Gastrocnemius medialis (tissue), 4 donors: ENCODE results near the gene SOCS2. TPM values are rescaled to one million over a fixed set of nuclear protein-coding genes. Genes with fewer than 3 reads are reported as not detected.

Source experiments
- ATAC-seq, 2 donors: fragments of 150-250 bp; one replicate each; pipeline ENCODE4 v1.9.1; 2016
- DNase-seq, 2 donors: peaks; one replicate each; pipeline ENCODE4 v3.0.0-alpha.2; 2019
- H3K27ac ChIP-seq, 4 donors: fragments of 200-600 bp; sonication (generic); 1 replicate in 1 of 4; 2 replicates in 3 of 4; pipeline ENCODE4 v1.5.1; 2016 to 2018; ENCODE audit warnings: mild to moderate bottlenecking in 2 of 4, moderate library complexity in 1 of 4
- H3K27me3 ChIP-seq, 3 donors: fragments of 200-600 bp; sonication (generic) in 2 of 3; 1 replicate in 1 of 3; 2 replicates in 2 of 3; pipeline versions ENCODE4 v1.5.1 to v1.6.0; 2016 to 2019; ENCODE audit warnings: mild to moderate bottlenecking in 1 of 3, moderate library complexity in 1 of 3
- H3K36me3 ChIP-seq, 2 donors: fragments of 200-600 bp; sonication (generic) in 1 of 2; one replicate each; pipeline ENCODE4 v1.5.1; 2017 to 2018
- H3K4me1 ChIP-seq, 2 donors: fragments of 200-600 bp; sonication (generic) in 1 of 2; one replicate each; pipeline ENCODE4 v1.5.1; 2016 to 2017; ENCODE audit warnings: mild to moderate bottlenecking in 2 of 2
- H3K4me3 ChIP-seq, 4 donors: fragments of 200-600 bp; sonication (generic) in 3 of 4; 1 replicate in 1 of 4; 2 replicates in 3 of 4; pipeline ENCODE4 v1.5.1; 2016 to 2019; ENCODE audit warnings: mild to moderate bottlenecking in 2 of 4
- H3K9me3 ChIP-seq, 3 donors: fragments of 200-600 bp; sonication (generic) in 2 of 3; 1 replicate in 1 of 3; 2 replicates in 2 of 3; pipeline ENCODE4 v1.5.1; 2016 to 2019
- CTCF ChIP-seq, 5 experiments: fragments of 450-650 bp in 3 of 5; fragments of 200-600 bp in 2 of 5; sonication (generic) in 2 of 5; IDR thresholded peaks in 4 of 5; conservative IDR thresholded peaks in 1 of 5; 1 replicate in 4 of 5; 2 replicates in 1 of 5; pipeline ENCODE4 v1.5.1; 2016 to 2019; ENCODE audit warnings: antibody characterized with exemption in 5 of 5, mild to moderate bottlenecking in 3 of 5, moderate library complexity in 3 of 5
- POLR2A ChIP-seq, 2 donors: fragments of 450-650 bp; IDR thresholded peaks; one replicate each; pipeline ENCODE4 v1.6.1; 2017; ENCODE audit warnings: antibody characterized with exemption in 2 of 2, mild to moderate bottlenecking in 2 of 2, moderate library complexity in 2 of 2
- in situ Hi-C, 4 donors: fragments of 200-750 bp; cut with MboI; loops; one replicate each; pipeline versions ENCODE4 v1.15.0 to v1.8.0; 2017; ENCODE audit warnings: low sequenced_read_pairs in 4 of 4
- intact Hi-C: fragments of 100-400 bp; cut with DNase I; formaldehyde crosslinking; loops from one replicate; pipeline ENCODE4 v1.15.1; 2023; ENCODE audit warnings: low total_unique reads
- total RNA-seq, 4 donors: library from RNA; depleted of rRNA; stranded (reverse); fragments of >200 nt; gene quantifications; one replicate each; pipeline versions ENCODE4 v1.1.0 to v1.2.3, GENCODE V29; 2016

Gene SOCS2
- total RNA-seq, 4 donors from 2014 or later, result 4.3 to 14.9 (median 5.3) TPM

DNA sequence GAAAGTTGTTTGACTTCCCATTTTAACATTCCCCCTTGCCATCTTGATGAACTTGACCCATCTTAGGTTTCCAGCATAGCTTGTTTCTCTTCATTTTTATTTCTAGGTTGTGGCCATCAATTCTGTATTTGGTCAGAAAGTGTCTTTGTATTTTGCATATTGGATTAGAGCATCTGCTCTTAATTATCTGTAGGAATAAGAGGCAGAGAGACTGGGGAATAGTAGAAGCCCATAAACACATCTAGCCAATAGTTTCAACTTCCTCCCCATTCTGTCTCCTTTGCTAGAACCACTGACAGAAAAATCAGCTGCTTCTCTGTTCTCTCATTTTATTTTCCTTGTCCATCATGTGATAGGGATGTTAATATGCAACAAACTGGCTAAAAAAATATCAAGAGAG lies 8.2 kb downstream of the SOCS2 start:
- in situ Hi-C loops (loop anchor here in 1 of 4 donors (25.0 kb wide), 1 partner anchor 157 kb away; no protein-coding TSS in a partner anchor), intact Hi-C loops (no loop called here)
- ATAC-seq (no peak), DNase-seq (no peak)
- no peaks in the 10 kb centered on the region for H3K36me3 ChIP-seq
- H3K9me3 ChIP-seq, result no peaks in the 10 kb centered on the region
- no peak for TF ChIP-seq POLR2A (IDR thresholded peaks at IDR 0.05)
- TF ChIP-seq CTCF (IDR thresholded peaks at IDR 0.05 in 4 of 5, conservative IDR thresholded peaks at IDR 0.05 in 1 of 5), result no peak
- no peaks in the 10 kb centered on the region for H3K27me3 ChIP-seq
- no peak overlapping the region for H3K4me3 ChIP-seq
- no peaks in the 10 kb centered on the region for H3K4me1 ChIP-seq
- H3K27ac ChIP-seq, result no peak overlapping the region

- intact Hi-C loops, result no loop called here
- H3K36me3 ChIP-seq, result no peaks in the 10 kb centered on the region
- no peak for ATAC-seq
These were observed 8.9 kb downstream of the SOCS2 start for GRCh38 chr12:93581370-93581769.

GRCh38 chr12:93582351-93582750 lies 9.9 kb downstream of the SOCS2 start:
- no peak for DNase-seq
- intact Hi-C loops (no loop called here), in situ Hi-C loops (loop anchor here in 1 of 4 donors (25.0 kb wide), 1 partner anchor 155 kb away; no protein-coding TSS in a partner anchor)
- TF ChIP-seq CTCF (IDR thresholded peaks at IDR 0.05 in 4 of 5, conservative IDR thresholded peaks at IDR 0.05 in 1 of 5), result no peak
- TF ChIP-seq POLR2A (IDR thresholded peaks at IDR 0.05), result no peak
- ATAC-seq, result no peak
- no peaks in the 10 kb centered on the region for H3K27me3 ChIP-seq
- no peak overlapping the region for H3K27ac ChIP-seq
- H3K9me3 ChIP-seq, result no peaks in the 10 kb centered on the region
- no peaks in the 10 kb centered on the region for H3K36me3 ChIP-seq
- no peak overlapping the region for H3K4me3 ChIP-seq
- H3K4me1 ChIP-seq, result no peaks in the 10 kb centered on the region

More at GRCh38 chr12:93581370-93581769, 8.9 kb downstream of the SOCS2 start:
- Histone ChIP-seq H3K4me3 (no peak overlapping the region), H3K27ac (no peak overlapping the region), H3K27me3 (no peaks in the 10 kb centered on the region), H3K4me1 (no peaks in the 10 kb centered on the region), H3K9me3 (no peaks in the 10 kb centered on the region)
- in situ Hi-C loops, result loop anchor here in 1 of 4 donors (25.0 kb wide), 1 partner anchor 156 kb away; no protein-coding TSS in a partner anchor
- TF ChIP-seq CTCF (IDR thresholded peaks at IDR 0.05 in 4 of 5, conservative IDR thresholded peaks at IDR 0.05 in 1 of 5) (no peak), POLR2A (IDR thresholded peaks at IDR 0.05) (no peak)
- no peak for DNase-seq

DNA sequence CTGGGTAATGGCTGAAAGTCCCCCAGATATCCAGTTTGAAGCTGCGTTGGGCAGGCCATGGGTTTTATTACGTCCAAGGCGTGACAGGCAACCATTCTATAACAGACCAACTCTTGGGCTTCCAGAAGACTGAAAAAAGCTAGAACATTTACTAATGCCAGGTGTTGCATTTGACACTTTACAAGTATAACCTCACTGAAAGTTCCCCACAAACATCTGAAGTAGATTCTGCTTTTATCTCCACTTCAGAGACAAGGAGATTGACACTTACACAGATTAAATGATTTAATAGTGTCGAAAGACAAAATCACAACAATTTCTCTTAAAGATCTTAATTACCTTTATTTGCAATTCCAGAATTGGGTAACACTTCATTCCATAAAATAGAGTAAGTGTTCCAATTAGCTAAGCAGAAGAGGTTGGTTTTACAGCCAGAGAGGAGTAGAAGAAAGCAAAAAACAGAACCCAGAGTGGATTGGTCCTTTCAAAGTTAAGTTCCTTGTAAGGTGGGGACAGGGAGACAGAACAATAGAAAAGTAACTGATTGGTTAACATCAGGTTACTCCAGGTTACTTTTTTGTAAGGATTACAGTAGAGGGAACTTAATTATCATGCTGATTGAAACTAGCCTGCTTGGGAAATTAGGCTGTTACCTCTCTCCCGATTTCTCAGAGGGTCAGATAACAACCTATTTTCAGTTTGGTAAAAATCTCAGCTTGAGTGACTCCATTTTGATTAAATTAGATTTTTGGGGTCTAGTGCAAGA lies 11.3 kb downstream of the SOCS2 start:
- Histone ChIP-seq H3K9me3 (no peaks in the 10 kb centered on the region), H3K36me3 (no peaks in the 10 kb centered on the region), H3K4me1 (no peaks in the 10 kb centered on the region), H3K4me3 (no peak overlapping the region), H3K27me3 (no peaks in the 10 kb centered on the region), H3K27ac (no peak overlapping the region)
- ATAC-seq (no peak), DNase-seq (no peak)
- in situ Hi-C loops (loop anchor here in 1 of 4 donors (25.0 kb wide), 1 partner anchor 153 kb away; no protein-coding TSS in a partner anchor), intact Hi-C loops (no loop called here)
- TF ChIP-seq CTCF (IDR thresholded peaks at IDR 0.05 in 4 of 5, conservative IDR thresholded peaks at IDR 0.05 in 1 of 5), result no peak
- TF ChIP-seq POLR2A (IDR thresholded peaks at IDR 0.05), result no peak
